H9 (cell line): ENCODE measurements around the gene ABCA4. TPM values are rescaled to one million over a fixed set of nuclear protein-coding genes. Genes with fewer than 3 reads are reported as not detected.

ENCODE experiments used
- DNase-seq: peaks from one replicate; pipeline ENCODE4 v3.0.0-alpha.2; 2017
- H2AFZ ChIP-seq: one replicate; pipeline ENCODE4 v1.6.1; 2013; ENCODE audit warnings: mild to moderate bottlenecking, low read length, control low read depth, moderate library complexity
- H2AK5ac ChIP-seq: 2 replicates; pipeline ENCODE4 v1.6.1; 2013; ENCODE audit warnings: low read length, control low read depth, mixed read lengths; ENCODE audit not compliant: insufficient read length
- H2BK120ac ChIP-seq: one replicate; pipeline ENCODE4 v1.6.1; 2013; ENCODE audit warnings: low read depth, mild to moderate bottlenecking, low read length, control low read depth, inconsistent platforms; ENCODE audit not compliant: poor library complexity, severe bottlenecking
- H2BK12ac ChIP-seq: 2 replicates; pipeline ENCODE4 v1.6.1; 2013; ENCODE audit warnings: low read length, control low read depth, mixed read lengths, low read depth; ENCODE audit not compliant: insufficient read length
- H2BK15ac ChIP-seq: 2 replicates; pipeline ENCODE4 v1.6.1; 2013; ENCODE audit warnings: low read depth, low read length, control low read depth
- H2BK20ac ChIP-seq: one replicate; pipeline ENCODE4 v1.6.1; 2013; ENCODE audit warnings: low read depth, mild to moderate bottlenecking, low read length, control low read depth, inconsistent platforms; ENCODE audit not compliant: poor library complexity, severe bottlenecking
- H2BK5ac ChIP-seq: 2 replicates; pipeline ENCODE4 v1.6.1; 2013; ENCODE audit warnings: low read length, control low read depth, mixed read lengths; ENCODE audit not compliant: insufficient read length
- H3K14ac ChIP-seq: 2 replicates; pipeline ENCODE4 v1.6.1; 2013; ENCODE audit warnings: low read length, control low read depth; ENCODE audit not compliant: insufficient read depth
- H3K18ac ChIP-seq: 2 replicates; pipeline ENCODE4 v1.6.1; 2013; ENCODE audit warnings: low read depth, mild to moderate bottlenecking, mixed read lengths, low read length, control low read depth; ENCODE audit not compliant: insufficient read length
- H3K23ac ChIP-seq: 2 replicates; pipeline ENCODE4 v1.6.1; 2013; ENCODE audit warnings: low read length, control low read depth, mixed read lengths, low read depth; ENCODE audit not compliant: insufficient read length
- H3K23me2 ChIP-seq: 2 replicates; pipeline ENCODE4 v1.6.1; 2013; ENCODE audit warnings: low read depth, mild to moderate bottlenecking, mixed read lengths, low read length, control low read depth; ENCODE audit not compliant: insufficient read length, poor library complexity, severe bottlenecking
- H3K27ac ChIP-seq: 2 replicates; pipeline ENCODE4 v1.5.1; 2013; ENCODE audit warnings: low read length, control low read depth, mixed read lengths, low read depth; ENCODE audit not compliant: insufficient read length
- H3K27me3 ChIP-seq: 2 replicates; pipeline ENCODE4 v1.6.1; 2013; ENCODE audit warnings: low read length, control low read depth, inconsistent platforms; ENCODE audit not compliant: insufficient read depth
- H3K4ac ChIP-seq: 2 replicates; pipeline ENCODE4 v1.6.1; 2013; ENCODE audit warnings: low read depth, mild to moderate bottlenecking, control low read depth, inconsistent platforms, low read length, moderate library complexity
- H3K4me1 ChIP-seq: 2 replicates; pipeline ENCODE4 v1.6.1; 2013; ENCODE audit warnings: low read length, control low read depth, inconsistent platforms; ENCODE audit not compliant: insufficient read depth
- H3K4me2 ChIP-seq: 2 replicates; pipeline ENCODE4 v1.6.1; 2013; ENCODE audit warnings: low read length, control low read depth, mixed read lengths; ENCODE audit not compliant: insufficient read length, insufficient read depth
- H3K56ac ChIP-seq: 2 replicates; pipeline ENCODE4 v1.6.1; 2013; ENCODE audit warnings: low read depth, mild to moderate bottlenecking, mixed read lengths, low read length, control low read depth; ENCODE audit not compliant: insufficient read length
- H3K79me1 ChIP-seq: 2 replicates; pipeline ENCODE4 v1.6.1; 2013; ENCODE audit warnings: low read depth, mild to moderate bottlenecking, moderate library complexity, low read length, control low read depth, inconsistent platforms; ENCODE audit not compliant: insufficient read depth, poor library complexity, severe bottlenecking
- H3K79me2 ChIP-seq: 2 replicates; pipeline ENCODE4 v1.6.1; 2013; ENCODE audit warnings: low read length, control low read depth, inconsistent platforms; ENCODE audit not compliant: insufficient read depth
- H3K9ac ChIP-seq: 2 replicates; pipeline ENCODE4 v1.6.1; 2013; ENCODE audit warnings: low read length, control low read depth, mixed read lengths; ENCODE audit not compliant: insufficient read length; ENCODE audit errors: extremely low read depth
- H3K9me3 ChIP-seq: one replicate; pipeline ENCODE4 v1.6.1; 2013; ENCODE audit warnings: low read depth, low read length, inconsistent platforms; ENCODE audit not compliant: control insufficient read depth
- H3T11ph ChIP-seq: one replicate; pipeline ENCODE4 v1.6.1; 2013; ENCODE audit warnings: mild to moderate bottlenecking, low read length, control low read depth, inconsistent platforms
- H4K20me1 ChIP-seq: one replicate; pipeline ENCODE4 v1.6.1; 2013; ENCODE audit not compliant: control insufficient read depth, insufficient read length, insufficient read depth
- H4K5ac ChIP-seq: 2 replicates; pipeline ENCODE4 v1.6.1; 2013; ENCODE audit warnings: low read depth, mild to moderate bottlenecking, mixed read lengths, low read length, control low read depth; ENCODE audit not compliant: insufficient read length
- H4K8ac ChIP-seq: replicated peaks from 2 replicates; pipeline ENCODE4 v1.6.1; 2013; ENCODE audit warnings: low read length, control low read depth, mixed read lengths, low read depth; ENCODE audit not compliant: insufficient read length
- H4K91ac ChIP-seq: 2 replicates; pipeline ENCODE4 v1.6.1; 2013; ENCODE audit warnings: low read depth, mild to moderate bottlenecking, moderate library complexity, mixed read lengths, low read length, control low read depth; ENCODE audit not compliant: insufficient read length
- H3K27ac Mint-ChIP-seq, 3 experiments: 2 replicates in 2 of 3; 3 replicates in 1 of 3; pipeline ENCODE4 v1.8.0; 2020 to 2021; ENCODE audit warnings: mixed read lengths in 3 of 3, mild to moderate bottlenecking in 1 of 3, moderate library complexity in 1 of 3
- H3K27me3 Mint-ChIP-seq: 2 replicates; pipeline ENCODE4 v1.8.0; 2021; ENCODE audit warnings: low read depth, mild to moderate bottlenecking, moderate library complexity, mixed read lengths
- H3K36me3 Mint-ChIP-seq, 3 experiments: 2 replicates in 2 of 3; 3 replicates in 1 of 3; pipeline ENCODE4 v1.8.0; 2020 to 2021; ENCODE audit warnings: low read depth in 3 of 3, mixed read lengths in 3 of 3; ENCODE audit not compliant: insufficient read depth in 1 of 3
- H3K4me1 Mint-ChIP-seq, 2 experiments: 2 replicates each; pipeline ENCODE4 v1.8.0; 2020; ENCODE audit warnings: mixed read lengths in 2 of 2
- H3K4me3 Mint-ChIP-seq, 2 experiments: 2 replicates in 1 of 2; 3 replicates in 1 of 2; pipeline ENCODE4 v1.8.0; 2020 to 2021; ENCODE audit warnings: mild to moderate bottlenecking in 2 of 2, mixed read lengths in 2 of 2, moderate library complexity in 1 of 2
- H3K9me3 Mint-ChIP-seq, 2 experiments: 2 replicates in 1 of 2; 3 replicates in 1 of 2; pipeline ENCODE4 v1.8.0; 2020; ENCODE audit warnings: mild to moderate bottlenecking in 2 of 2, mixed read lengths in 2 of 2, moderate library complexity in 1 of 2
- CTCF ChIP-seq: fragments of 200-600 bp; sonication (generic); conservative IDR thresholded peaks from 3 replicates; pipeline ENCODE4 v1.8.0; 2021; ENCODE audit warnings: antibody characterized with exemption, mild to moderate bottlenecking
- WGBS: extraction: QIAGEN DNeasy Blood & Tissue Kit; methylation state at CpG from one replicate; pipeline ENCODE4 v1.1.7; 2013; ENCODE audit warnings: missing lambda C conversion rate, low lambda C conversion rate, mixed read lengths; ENCODE audit not compliant: insufficient read length; ENCODE audit errors: extremely low coverage; 5-methylcytosine and 5-hydroxymethylcytosine counted together
- total RNA-seq: library from RNA; stranded (reverse); gene quantifications from 2 replicates; pipeline ENCODE4 v1.2.1, GENCODE V29; 2021

ABCA4 gene
- total RNA-seq, 1 experiment from 2014 or later = not detected

DNA sequence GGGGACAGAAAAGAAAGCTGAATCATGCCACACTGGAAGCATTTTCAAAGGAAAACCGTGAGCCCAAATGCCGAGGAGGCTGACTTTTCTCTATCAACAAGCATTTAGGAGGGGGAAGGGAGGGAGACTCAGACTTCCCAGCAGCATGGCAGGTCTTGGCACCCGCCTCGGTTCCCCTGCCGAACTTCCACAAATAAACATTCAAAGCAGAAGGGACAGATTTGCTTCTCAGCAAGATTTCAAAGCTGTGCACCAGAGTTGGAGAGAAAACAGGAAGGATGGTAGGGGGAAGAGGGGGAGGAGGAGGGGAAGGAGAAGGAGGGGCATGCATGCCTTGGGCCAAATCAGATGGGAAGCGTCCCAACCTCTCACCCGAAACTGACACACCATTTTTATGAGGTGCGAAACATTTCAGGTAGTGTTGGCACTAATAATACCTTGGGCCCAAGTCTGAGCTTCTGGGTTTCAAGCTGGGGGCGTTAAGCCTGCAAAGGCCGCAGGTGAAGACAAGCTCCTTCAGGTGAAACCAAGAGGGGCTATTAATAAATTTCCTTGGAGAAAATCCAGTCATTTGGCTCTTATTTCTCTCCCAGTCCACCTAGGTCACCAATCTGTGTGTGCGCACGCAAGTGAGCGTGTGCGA lies 26.4 kb downstream of the ABCA4 start:
- Histone ChIP-seq H3K9me3 (no peaks in the 10 kb centered on the region), H3K4me1 (peaks cover 18% of the 10 kb centered on the region), H2BK15ac (no peak overlapping the region), H4K20me1 (no peaks in the 10 kb centered on the region), H3K79me2 (no peaks in the 10 kb centered on the region), H4K91ac (no peak overlapping the region), H2AFZ (peak overlapping the region; percentile 14), H3K18ac (no peak overlapping the region), H3K56ac (no peak overlapping the region), H2BK20ac (no peak overlapping the region), H3K4me2 (no peak overlapping the region), H3K4ac (no peak overlapping the region), H3K23me2 (no peaks in the 10 kb centered on the region), H3T11ph (no peak overlapping the region), H4K8ac (no peak overlapping the region), H3K14ac (no peak overlapping the region), H2BK120ac (no peak overlapping the region), H3K23ac (no peak overlapping the region), H3K27me3 (no peaks in the 10 kb centered on the region), H2BK5ac (no peak overlapping the region), H3K27ac (no peak overlapping the region), H2BK12ac (no peak overlapping the region), H3K9ac (no peak overlapping the region), H3K79me1 (no peaks in the 10 kb centered on the region), H2AK5ac (no peak overlapping the region), H4K5ac (no peak overlapping the region)
- Mint-ChIP-seq H3K36me3 (no peaks in the 10 kb centered on the region), H3K9me3 (no peaks in the 10 kb centered on the region), H3K27me3 (peaks cover 15% of the 10 kb centered on the region), H3K4me3 (no peak overlapping the region; a peak in 1 of 5 replicates), H3K27ac (peak overlapping the region in 1 of 3 experiments; percentile 84; a peak in 2 of 7 replicates), H3K4me1 (peaks cover 30 to 36% of the 10 kb centered on the region in 2 experiments)
- no CpG with 5 or more reads among the region's 14 CpGs for WGBS
- DNase-seq = no peak
- no peak for TF ChIP-seq CTCF
